Measurements from ENCODE around the gene ASB18.
"Not testable (repeated sequence)": the region's sequence is repeated elsewhere in the genome, so short reads cannot be mapped to it uniquely, and the experiment has no call there.

ASB18 gene

GRCh38 chr2:236293241-236293810 lies 29.1 kb upstream of the ASB18 start:
- DNase-seq, result no peak
- no peak for TF ChIP-seq POLR2A (IDR thresholded peaks at IDR 0.05; ENCODE audit: low read length)
- no peak for TF ChIP-seq GATA1 (IDR thresholded peaks at IDR 0.05; ENCODE audit: low read depth, low read length)

- DNase-seq, result no peak
- TF ChIP-seq POLR2A (IDR thresholded peaks at IDR 0.05; ENCODE audit: low read length), result no peak
- TF ChIP-seq GATA1 (IDR thresholded peaks at IDR 0.05; ENCODE audit: low read depth, low read length), result no peak
These were observed 27.7 kb upstream of the ASB18 start for GRCh38 chr2:236291911-236292310.

- DNase-seq, result no peak
- TF ChIP-seq POLR2A (IDR thresholded peaks at IDR 0.05; ENCODE audit: low read length) (no peak), GATA1 (IDR thresholded peaks at IDR 0.05; ENCODE audit: low read depth, low read length) (no peak)
These were observed 27.3 kb upstream of the ASB18 start for GRCh38 chr2:236291476-236291875.

- TF ChIP-seq POLR2A (IDR thresholded peaks at IDR 0.05; ENCODE audit: low read length), result no peak
- TF ChIP-seq GATA1 (IDR thresholded peaks at IDR 0.05; ENCODE audit: low read depth, low read length), result no peak
- DNase-seq, result no peak
These were observed 26.7 kb upstream of the ASB18 start for GRCh38 chr2:236290742-236291425.

- no peak for DNase-seq
- TF ChIP-seq GATA1 (IDR thresholded peaks at IDR 0.05; ENCODE audit: low read depth, low read length) (no peak), POLR2A (IDR thresholded peaks at IDR 0.05; ENCODE audit: low read length) (no peak)
These were observed 25.7 kb upstream of the ASB18 start for GRCh38 chr2:236289766-236290462.

GRCh38 chr2:236288373-236288772 lies 24.2 kb upstream of the ASB18 start:
- not testable (repeated sequence) for DNase-seq

- TF ChIP-seq POLR2A (IDR thresholded peaks at IDR 0.05; ENCODE audit: low read length) (no peak), GATA1 (IDR thresholded peaks at IDR 0.05; ENCODE audit: low read depth, low read length) (no peak)
These were observed 23.4 kb upstream of the ASB18 start for GRCh38 chr2:236287656-236288055.

GRCh38 chr2:236286873-236287545 lies 22.8 kb upstream of the ASB18 start:
- DNase-seq, result no peak
- TF ChIP-seq GATA1 (IDR thresholded peaks at IDR 0.05; ENCODE audit: low read depth, low read length) (no peak), POLR2A (IDR thresholded peaks at IDR 0.05; ENCODE audit: low read length) (no peak)

More at GRCh38 chr2:236287656-236288055, 23.4 kb upstream of the ASB18 start:
- no peak for DNase-seq

- DNase-seq, result no peak
- TF ChIP-seq POLR2A (IDR thresholded peaks at IDR 0.05; ENCODE audit: low read length), result no peak
- no peak for TF ChIP-seq GATA1 (IDR thresholded peaks at IDR 0.05; ENCODE audit: low read depth, low read length)
These were observed 20.0 kb upstream of the ASB18 start for GRCh38 chr2:236284208-236284607.

GRCh38 chr2:236282406-236282805 lies 18.2 kb upstream of the ASB18 start:
- DNase-seq, result no peak

GRCh38 chr2:236281423-236281822 lies 17.2 kb upstream of the ASB18 start:
- DNase-seq, result no peak
- TF ChIP-seq GATA1 (IDR thresholded peaks at IDR 0.05; ENCODE audit: low read depth, low read length), result no peak
- no peak for TF ChIP-seq POLR2A (IDR thresholded peaks at IDR 0.05; ENCODE audit: low read length)

More at GRCh38 chr2:236282406-236282805, 18.2 kb upstream of the ASB18 start:
- TF ChIP-seq POLR2A (IDR thresholded peaks at IDR 0.05; ENCODE audit: low read length), result no peak

- no peak for DNase-seq
- TF ChIP-seq GATA1 (IDR thresholded peaks at IDR 0.05; ENCODE audit: low read depth, low read length) (no peak), POLR2A (IDR thresholded peaks at IDR 0.05; ENCODE audit: low read length) (no peak)
These were observed 8.9 kb upstream of the ASB18 start for GRCh38 chr2:236273126-236273525.

- no peak for DNase-seq
- TF ChIP-seq POLR2A (IDR thresholded peaks at IDR 0.05; ENCODE audit: low read length), result no peak
- TF ChIP-seq GATA1 (IDR thresholded peaks at IDR 0.05; ENCODE audit: low read depth, low read length), result no peak
These were observed 7.6 kb upstream of the ASB18 start for GRCh38 chr2:236271851-236272250.

- not testable (repeated sequence) for DNase-seq
These were observed 5.7 kb upstream of the ASB18 start for GRCh38 chr2:236269876-236270275.

Data from erythroblast (primary cell).